Duodenal mucosa (tissue), 2 donors: ENCODE results near the gene MMAB.

Source experiments
- H3K27ac ChIP-seq: one replicate; pipeline ENCODE4 v1.7.0; 2013; ENCODE audit warnings: low read depth, low read length
- H3K27me3 ChIP-seq, 2 donors: one replicate each; pipeline ENCODE4 v1.7.0; 2013; ENCODE audit warnings: low read length in 2 of 2, control low read depth in 1 of 2; ENCODE audit not compliant: insufficient read depth in 2 of 2, control insufficient read depth in 1 of 2
- H3K36me3 ChIP-seq, 2 donors: one replicate each; pipeline ENCODE4 v1.7.0; 2013; ENCODE audit warnings: low read length in 2 of 2, control low read depth in 1 of 2; ENCODE audit not compliant: insufficient read depth in 2 of 2, control insufficient read depth in 1 of 2
- H3K4me1 ChIP-seq, 2 donors: one replicate each; pipeline ENCODE4 v1.7.0; 2013; ENCODE audit warnings: low read length in 2 of 2, control low read depth in 1 of 2; ENCODE audit not compliant: insufficient read depth in 2 of 2, control insufficient read depth in 1 of 2
- H3K4me3 ChIP-seq, 2 donors: one replicate each; pipeline ENCODE4 v1.7.0; 2013; ENCODE audit warnings: low read length in 2 of 2, low read depth in 1 of 2
- H3K9ac ChIP-seq, 2 donors: one replicate each; pipeline ENCODE4 v1.7.0; 2013; ENCODE audit warnings: low read length in 2 of 2, low read depth in 1 of 2
- H3K9me3 ChIP-seq, 2 donors: one replicate each; pipeline ENCODE4 v1.7.0; 2013; ENCODE audit warnings: low read length in 2 of 2, control low read depth in 1 of 2; ENCODE audit not compliant: control insufficient read depth in 1 of 2

MMAB gene

DNA sequence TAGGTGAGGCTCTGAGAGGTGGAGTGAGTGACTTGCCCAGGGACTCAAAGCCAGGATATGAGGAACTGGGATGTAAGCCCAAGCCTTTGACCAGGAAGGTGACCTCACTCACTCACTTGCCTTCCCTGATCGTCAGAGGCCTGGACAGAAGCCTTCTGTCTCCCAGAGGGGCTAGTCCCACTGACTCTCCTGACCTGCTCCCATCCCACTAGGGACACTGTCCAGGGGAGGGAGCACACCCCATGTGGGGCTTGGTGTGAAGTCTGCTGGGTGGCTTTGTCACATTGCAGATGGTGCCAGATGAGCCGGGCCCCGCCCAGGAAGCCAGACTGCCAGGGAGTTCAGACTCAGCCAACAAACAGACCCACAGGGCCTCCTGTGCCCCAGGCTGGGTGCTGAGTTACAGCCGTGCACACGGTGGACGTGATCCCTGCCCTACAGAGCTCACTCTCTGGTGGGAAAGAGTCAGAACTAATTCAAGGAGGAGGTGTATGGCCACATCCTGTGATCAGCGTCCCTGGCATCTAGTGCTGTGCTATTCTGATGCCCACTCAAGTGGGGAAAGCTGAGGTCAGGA lies 28.3 kb downstream of the MMAB start:
- Histone ChIP-seq H3K27ac (no peak overlapping the region), H3K27me3 (peaks cover 8 to 14% of the 10 kb centered on the region in 2 donors), H3K4me1 (no peaks in the 10 kb centered on the region), H3K4me3 (no peak overlapping the region), H3K9ac (no peak overlapping the region), H3K9me3 (no peaks in the 10 kb centered on the region), H3K36me3 (no peaks in the 10 kb centered on the region)

DNA sequence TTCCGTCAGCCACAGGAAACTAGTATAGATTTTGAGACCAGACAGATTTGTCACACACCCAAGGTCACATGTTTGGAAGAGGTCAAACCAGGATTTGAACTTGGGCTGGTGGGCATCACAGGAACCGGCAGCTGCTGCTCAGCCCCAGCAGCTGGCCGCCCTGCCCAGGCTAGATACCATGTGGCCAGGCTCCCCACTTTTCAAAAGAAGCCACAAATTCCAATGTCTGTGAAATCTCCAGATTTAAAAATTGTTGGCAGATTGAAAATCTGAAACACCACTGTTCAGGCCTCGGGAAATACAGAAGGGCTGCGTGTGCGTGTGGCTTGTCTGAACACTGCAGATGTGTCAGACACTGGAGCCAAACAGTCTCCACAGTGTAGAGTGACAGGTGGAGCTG lies 30.4 kb downstream of the MMAB start:
- Histone ChIP-seq H3K27me3 (peaks cover 0 to 5% of the 10 kb centered on the region in 2 donors), H3K4me1 (no peaks in the 10 kb centered on the region), H3K9ac (no peak overlapping the region), H3K36me3 (no peaks in the 10 kb centered on the region), H3K9me3 (no peaks in the 10 kb centered on the region), H3K4me3 (no peak overlapping the region), H3K27ac (no peak overlapping the region)

DNA sequence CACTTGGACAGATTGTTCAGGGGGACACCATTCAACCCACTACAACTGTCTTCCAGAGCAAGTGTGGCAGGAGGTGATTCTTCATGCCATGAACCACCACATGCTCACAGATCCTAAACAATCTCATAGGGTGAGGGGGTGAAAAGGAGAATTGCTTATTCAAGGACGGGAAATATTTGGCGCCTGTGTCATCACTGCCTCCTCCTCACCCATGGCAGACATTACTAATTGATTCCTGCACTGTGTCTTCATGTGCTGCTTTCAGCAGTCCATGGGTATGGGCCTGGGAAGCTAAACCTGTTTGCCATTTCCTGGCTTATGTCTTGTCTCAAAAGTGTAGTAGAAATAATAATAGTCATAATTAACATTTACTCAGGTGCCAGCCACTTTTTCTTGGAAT lies 31.3 kb downstream of the MMAB start:
- no peak overlapping the region for H3K9ac ChIP-seq

DNA sequence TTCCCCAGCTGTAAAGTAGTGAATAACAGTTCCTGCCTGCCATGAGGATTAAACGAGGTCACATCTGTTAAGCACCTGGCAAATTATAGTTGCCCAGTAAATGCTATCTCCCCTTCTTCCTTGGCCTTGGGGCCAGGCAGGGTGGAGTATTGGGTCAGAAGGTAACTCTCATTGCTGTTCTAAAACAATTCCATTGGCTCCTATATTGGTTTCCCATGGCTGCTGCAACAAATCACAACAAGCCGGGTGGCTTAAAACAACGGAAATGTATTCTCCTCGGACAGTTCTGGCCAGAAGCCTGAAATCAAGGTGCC lies 31.9 kb downstream of the MMAB start:
- H3K9ac ChIP-seq: no peak overlapping the region
- H3K4me1 ChIP-seq: no peaks in the 10 kb centered on the region
- H3K36me3 ChIP-seq: no peaks in the 10 kb centered on the region
- H3K9me3 ChIP-seq: no peaks in the 10 kb centered on the region
- H3K27ac ChIP-seq: no peak overlapping the region
- no peak overlapping the region for H3K4me3 ChIP-seq
- H3K27me3 ChIP-seq: no peaks in the 10 kb centered on the region

More for the DNA sequence above, 31.3 kb downstream of the MMAB start:
- no peak overlapping the region for H3K27ac ChIP-seq
- no peaks in the 10 kb centered on the region for H3K9me3 ChIP-seq
- no peaks in the 10 kb centered on the region for H3K4me1 ChIP-seq
- no peaks in the 10 kb centered on the region for H3K36me3 ChIP-seq
- H3K4me3 ChIP-seq: no peak overlapping the region
- H3K27me3 ChIP-seq: no peaks in the 10 kb centered on the region

DNA sequence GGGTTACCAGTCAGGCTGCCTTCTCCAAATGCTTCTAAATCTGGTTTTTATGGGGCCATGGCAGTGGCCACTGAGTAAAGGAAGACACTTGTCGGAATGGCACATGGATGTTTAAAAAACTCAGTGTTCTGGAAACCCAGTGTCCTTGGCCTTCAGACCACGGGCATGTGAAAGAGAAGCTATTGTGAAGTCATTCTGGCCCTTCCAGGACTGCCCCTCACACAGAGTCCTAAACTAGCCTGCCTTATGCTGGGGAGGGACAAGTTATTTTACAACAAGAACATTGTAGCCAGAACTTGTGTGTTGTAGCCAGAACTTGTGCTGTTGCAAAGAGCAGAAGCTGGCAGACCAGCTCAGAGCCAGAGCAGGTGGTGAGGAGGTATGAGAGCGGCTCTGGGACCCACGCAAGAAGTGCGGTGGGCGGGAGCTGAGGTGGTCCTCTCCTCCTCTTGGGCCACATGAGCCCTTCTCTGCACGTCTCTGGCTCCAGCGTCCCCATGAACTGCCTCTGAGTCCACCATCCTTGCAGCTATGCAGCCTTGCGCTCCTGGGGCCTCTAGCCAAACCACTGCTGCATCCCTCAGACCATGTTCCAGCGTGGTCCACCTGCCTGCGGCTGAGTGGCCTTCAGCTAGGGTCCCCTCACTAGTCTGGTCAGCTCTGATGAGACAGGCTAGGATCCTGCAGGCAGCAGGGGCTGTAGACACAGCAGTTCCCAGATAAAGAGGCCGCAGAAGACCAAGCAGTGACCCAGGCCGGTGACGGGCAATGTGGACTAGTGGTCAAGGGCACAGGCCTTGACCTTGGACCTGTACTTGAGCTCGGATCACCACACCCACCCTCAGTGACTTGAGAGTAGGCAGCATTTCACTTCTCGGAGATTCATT lies 32.5 kb downstream of the MMAB start:
- Histone ChIP-seq H3K9me3 (no peaks in the 10 kb centered on the region), H3K9ac (no peak overlapping the region), H3K4me1 (no peaks in the 10 kb centered on the region), H3K4me3 (no peak overlapping the region), H3K36me3 (peaks cover 0 to 2% of the 10 kb centered on the region in 2 donors), H3K27ac (no peak overlapping the region), H3K27me3 (no peaks in the 10 kb centered on the region)

DNA sequence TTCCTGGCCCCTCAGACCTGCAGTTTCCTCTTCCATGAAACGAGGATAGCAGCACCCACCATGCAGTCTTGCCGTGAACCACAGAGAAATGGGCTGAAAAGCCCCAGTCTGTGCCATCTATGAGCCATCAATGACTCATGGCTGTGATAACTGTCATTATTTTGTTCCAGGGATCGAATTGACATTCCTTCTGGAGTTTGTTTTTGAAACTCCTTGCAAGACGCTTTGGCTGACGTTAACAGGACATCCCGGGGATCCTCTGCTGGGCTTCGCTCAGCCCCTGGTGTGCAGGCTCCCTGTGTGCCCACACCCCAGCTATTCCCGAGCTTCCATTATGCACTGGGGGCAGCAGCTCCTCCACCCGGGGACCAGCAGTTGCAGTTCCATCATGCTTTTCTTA lies 33.8 kb downstream of the MMAB start:
- Histone ChIP-seq H3K27ac (no peak overlapping the region), H3K9ac (no peak overlapping the region)

DNA sequence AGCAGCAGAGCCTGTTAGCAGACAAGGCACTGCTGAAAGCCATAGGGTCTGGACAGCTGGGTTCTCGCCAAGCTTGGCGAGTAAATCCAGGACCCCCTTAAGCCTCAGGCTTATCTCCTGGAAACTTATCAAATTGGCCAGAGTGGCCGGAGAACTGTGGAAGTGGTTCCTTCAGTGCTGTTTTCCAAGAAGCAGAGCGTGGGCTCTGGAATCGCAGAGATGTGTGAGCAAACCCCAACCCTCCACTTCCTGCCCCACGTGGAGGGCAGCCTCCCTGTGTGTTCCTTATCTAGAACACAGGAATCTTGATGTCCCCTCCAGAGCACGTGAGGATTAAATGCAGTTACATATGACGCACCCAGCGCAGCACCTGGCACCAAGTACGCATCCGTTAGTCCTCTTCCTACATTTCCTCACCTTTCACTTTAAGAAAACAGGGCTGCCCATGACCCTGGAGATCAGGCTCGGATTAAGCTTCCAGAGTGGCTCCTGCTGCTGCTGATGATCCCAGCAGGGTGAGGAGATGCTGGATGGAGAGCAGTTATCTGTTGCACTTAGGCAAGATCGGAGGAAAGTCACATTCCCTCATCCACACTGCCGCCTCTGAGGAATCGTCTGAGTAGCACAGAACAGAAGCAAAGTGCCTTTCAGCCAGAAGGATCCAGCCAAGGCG lies 35.0 kb downstream of the MMAB start:
- Histone ChIP-seq H3K27ac (no peak overlapping the region), H3K4me1 (no peaks in the 10 kb centered on the region), H3K4me3 (no peak overlapping the region), H3K36me3 (peaks cover 2 to 24% of the 10 kb centered on the region in 2 donors), H3K27me3 (no peaks in the 10 kb centered on the region), H3K9ac (no peak overlapping the region), H3K9me3 (no peaks in the 10 kb centered on the region)

More for the DNA sequence above, 33.8 kb downstream of the MMAB start:
- Histone ChIP-seq H3K36me3 (peaks cover 0 to 12% of the 10 kb centered on the region in 2 donors), H3K9me3 (no peaks in the 10 kb centered on the region), H3K4me1 (no peaks in the 10 kb centered on the region), H3K4me3 (no peak overlapping the region), H3K27me3 (no peaks in the 10 kb centered on the region)

DNA sequence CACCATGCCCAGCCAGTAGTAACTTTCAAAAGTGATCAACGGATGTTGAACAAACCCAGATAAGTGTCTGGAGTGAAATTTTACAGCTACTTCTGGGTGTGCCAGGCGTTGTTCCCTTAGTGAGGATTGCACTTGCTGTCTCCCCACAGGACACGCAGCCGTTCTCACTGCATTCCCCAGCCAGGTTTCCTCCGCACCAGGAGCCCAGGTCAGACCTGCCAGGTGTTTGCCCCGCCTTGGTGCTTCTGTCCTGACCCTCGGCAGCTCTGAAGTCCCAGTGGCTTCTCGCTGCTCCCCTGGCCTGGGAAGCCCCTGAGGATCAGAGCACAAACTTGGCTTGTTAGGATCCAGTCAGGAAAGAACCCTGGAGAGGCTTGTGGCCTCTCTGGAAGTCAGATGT lies 36.2 kb downstream of the MMAB start:
- Histone ChIP-seq H3K9ac (no peak overlapping the region), H3K36me3 (peaks cover 8 to 28% of the 10 kb centered on the region in 2 donors), H3K4me1 (no peaks in the 10 kb centered on the region), H3K4me3 (no peak overlapping the region), H3K27ac (no peak overlapping the region), H3K27me3 (no peaks in the 10 kb centered on the region), H3K9me3 (no peaks in the 10 kb centered on the region)

DNA sequence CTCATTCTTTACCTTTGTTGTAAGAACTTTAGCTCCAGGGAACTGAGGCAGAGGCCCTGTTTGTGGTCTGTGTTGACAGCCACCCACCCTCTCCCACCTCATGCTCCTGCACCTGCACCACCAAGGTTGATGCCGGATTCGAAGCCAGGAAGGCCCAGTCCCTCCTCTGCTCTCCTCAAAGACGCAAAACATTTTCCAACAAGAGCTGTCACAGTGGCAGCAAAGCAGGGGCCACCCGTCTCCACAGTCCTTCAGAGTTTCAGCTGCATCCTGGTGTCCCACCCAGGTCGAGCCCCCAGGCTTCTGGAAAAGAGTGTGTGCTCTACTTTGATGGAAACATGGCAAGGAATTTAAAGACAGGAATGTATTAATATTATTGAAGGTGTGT lies 37.4 kb downstream of the MMAB start:
- Histone ChIP-seq H3K4me3 (no peak overlapping the region), H3K9me3 (no peaks in the 10 kb centered on the region), H3K4me1 (no peaks in the 10 kb centered on the region), H3K36me3 (peaks cover 8 to 41% of the 10 kb centered on the region in 2 donors), H3K9ac (no peak overlapping the region), H3K27me3 (no peaks in the 10 kb centered on the region), H3K27ac (no peak overlapping the region)

DNA sequence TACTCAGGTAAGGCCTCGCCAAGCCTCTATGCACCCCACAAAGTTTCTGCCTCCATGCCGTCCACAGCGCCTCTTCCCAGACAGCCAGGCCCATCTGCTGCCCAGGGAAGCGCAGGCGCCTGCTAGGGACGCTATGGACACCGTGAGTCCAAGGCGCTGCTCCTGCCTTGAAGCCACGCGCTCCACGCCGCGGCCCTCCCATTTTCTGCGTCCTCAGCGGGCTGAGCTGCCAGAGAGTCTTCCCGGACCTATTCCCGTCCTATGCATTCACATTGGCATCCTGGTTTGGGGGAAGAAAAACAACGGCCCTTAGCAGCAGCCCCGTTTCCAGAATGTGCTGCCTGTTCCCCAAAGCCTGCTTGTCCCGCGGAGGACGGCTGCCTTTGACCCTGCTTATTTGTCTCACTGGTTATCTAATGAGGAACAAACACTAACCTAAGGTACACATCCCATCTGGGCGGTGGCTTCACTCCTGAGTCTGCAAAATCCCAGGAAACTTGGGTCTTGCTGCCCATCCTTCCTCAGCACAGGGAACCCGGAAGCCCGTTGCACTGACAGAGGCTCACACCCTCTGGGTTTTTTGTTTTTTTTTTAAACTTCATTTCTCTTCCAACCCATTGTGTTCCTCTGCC lies 38.0 kb downstream of the MMAB start:
- Histone ChIP-seq H3K27me3 (no peaks in the 10 kb centered on the region), H3K36me3 (peaks cover 12 to 46% of the 10 kb centered on the region in 2 donors), H3K4me1 (no peaks in the 10 kb centered on the region), H3K4me3 (no peak overlapping the region), H3K27ac (no peak overlapping the region), H3K9ac (no peak overlapping the region), H3K9me3 (no peaks in the 10 kb centered on the region)
